Activated CD4-positive, CD25-positive, alpha-beta regulatory T cell treated with anti-CD3 and anti-CD28 coated beads, Interleukin-2, amount 50 U/mL, for 24 hours (primary cell): ENCODE data around the gene KRT16.
"Not testable (repeated sequence)": the region's sequence is repeated elsewhere in the genome, so short reads cannot be mapped to it uniquely, and the experiment has no call there.

Experiments
- ATAC-seq, 2 donors: fragments of 150-1000 bp; cut with Tn5 transposase; one replicate each; pipeline ENCODE4 v1.10.0; 2021; ENCODE audit warnings: mild to moderate bottlenecking in 1 of 2, moderate library complexity in 1 of 2

Gene KRT16

GRCh38 chr17:41582061-41582968 is 30.3 kb downstream of the KRT16 start:
- ATAC-seq: not testable (repeated sequence)

DNA sequence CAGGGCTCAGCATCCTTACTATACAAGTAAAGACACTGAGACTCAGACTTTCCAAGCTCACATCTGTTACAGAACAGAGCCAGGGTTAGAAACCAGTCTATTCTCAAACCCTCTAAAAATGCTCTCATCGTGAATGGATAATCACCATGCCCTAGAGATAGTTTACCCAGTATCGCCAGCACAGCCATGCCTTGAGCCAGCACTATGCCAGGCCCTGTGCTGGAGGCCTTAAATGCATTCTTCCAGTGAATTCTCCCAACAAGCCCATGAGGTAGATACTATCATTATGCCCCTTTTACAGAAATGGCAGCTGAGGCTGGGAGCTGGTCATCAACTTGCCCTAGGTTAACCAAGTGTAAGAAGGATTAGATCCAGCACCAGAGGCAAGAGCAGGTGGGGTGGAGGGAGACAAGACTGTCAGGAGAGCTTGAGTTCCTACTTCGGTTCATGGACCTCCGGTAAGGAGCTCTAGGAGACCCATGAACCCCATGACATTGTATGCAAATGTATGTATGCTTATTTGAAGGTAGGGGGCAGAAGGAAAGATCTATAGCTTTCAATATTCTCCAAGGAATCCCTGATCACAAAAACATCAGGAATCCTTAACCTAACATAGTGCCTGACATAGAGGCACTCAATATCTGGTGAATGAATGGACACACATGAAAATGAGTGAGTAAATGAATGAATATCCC is 31.1 kb downstream of the KRT16 start:
- no peak for ATAC-seq

DNA sequence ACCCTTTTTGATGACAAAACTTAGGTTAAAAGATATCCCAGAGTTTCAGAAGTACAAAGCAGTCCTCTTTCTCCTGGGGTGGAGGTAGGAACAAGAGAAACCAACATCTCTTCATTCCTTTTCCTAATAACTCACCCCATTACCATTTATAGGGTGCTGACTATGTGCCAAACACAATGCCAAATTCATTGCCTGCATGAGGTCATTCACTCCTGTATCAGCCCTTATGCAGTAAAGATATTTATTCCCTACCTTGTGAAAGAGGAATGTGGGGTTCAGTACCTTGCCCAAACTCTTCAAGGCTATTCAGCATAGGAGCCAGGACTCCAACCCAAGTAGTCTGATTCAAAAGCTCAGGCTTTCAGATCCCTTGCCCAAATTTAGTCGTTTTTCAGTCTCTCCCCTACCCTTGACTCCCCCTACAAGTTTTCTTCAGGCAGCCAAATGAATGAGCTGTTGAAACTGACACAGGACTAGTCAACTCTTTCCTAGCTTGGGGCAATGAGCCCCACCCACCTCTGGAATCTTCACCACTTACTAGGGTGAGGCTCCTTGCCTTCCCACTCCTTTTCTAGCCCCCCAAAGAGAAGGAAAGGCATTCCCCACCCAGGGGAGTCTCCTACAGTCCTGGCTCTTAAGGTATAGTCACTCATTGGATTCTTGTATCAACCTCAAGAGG is 31.7 kb downstream of the KRT16 start:
- ATAC-seq: no peak

GRCh38 chr17:41580244-41580575 is 32.4 kb downstream of the KRT16 start:
- ATAC-seq: no peak

- ATAC-seq: peak; percentile 56 to 74
Measured at GRCh38 chr17:41579484-41580243, 32.9 kb downstream of the KRT16 start.

- no peak for ATAC-seq
Measured at GRCh38 chr17:41578971-41579370, 33.6 kb downstream of the KRT16 start.

DNA sequence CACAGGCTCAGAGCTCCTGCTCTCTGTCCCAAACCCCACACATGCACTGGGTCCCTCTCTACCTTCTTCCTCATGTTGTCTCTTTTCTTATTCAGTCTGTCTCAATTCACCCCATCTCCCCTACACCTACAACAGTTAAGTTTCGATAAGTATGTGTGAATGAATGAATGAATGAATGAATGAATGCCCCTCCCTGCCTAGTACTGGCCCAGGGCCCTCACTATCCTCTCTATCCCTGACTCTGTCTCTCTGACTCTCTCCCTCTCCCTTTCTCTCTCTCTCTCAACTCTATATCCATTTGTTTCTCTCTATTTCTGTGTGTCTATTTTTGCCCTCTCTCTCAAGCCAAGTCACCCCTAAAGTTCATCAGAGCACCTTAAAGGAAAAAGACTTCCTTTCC is 34.0 kb downstream of the KRT16 start:
- no peak for ATAC-seq

- ATAC-seq: not testable (repeated sequence)
Measured at GRCh38 chr17:41576740-41577139, 35.8 kb downstream of the KRT16 start.

- no peak for ATAC-seq
Measured at GRCh38 chr17:41575336-41575735, 37.2 kb downstream of the KRT16 start.

DNA sequence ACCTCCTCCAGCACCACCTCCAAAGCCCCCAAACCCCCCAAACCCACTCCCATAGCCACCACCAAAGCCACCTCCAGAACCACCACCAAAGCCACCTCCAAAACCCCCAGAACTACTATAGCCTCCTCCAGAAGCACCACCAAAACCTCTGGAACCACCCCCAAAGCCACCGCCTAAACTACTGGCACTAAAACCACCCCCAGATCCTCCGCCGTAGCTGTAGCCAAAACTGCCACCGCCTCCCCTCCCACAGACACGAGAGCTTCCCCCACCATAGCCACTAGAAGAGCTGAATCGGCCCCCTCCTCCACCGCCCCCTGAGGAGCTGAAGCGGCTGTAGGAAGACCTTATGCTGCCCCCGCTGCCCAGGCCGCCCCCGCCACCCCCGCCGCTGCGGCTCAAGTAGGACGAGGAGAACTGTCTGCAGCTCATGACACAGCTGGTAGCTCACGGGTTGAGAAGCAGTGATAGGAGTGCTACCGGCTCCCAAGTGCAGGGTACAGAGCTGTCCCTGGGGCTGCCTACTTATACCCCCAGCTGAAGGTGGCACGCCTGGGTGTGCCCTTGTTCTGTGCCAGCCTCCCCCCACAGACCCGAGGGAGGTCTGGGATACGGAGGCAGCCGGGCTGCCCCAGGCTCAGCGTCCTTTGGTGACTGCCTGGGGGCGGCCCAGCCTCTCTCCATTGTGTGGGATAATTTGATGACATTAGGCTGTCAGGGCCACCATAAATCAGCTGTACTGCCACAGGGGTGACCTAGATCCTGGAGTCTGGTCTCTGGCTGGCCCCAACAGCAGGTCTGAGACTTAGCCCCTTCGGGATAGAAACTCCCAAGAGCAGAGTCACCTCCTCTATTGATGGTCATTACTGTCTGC is 40.8 kb downstream of the KRT16 start, which contains the start of gene KRT9:
KRT9 (minus strand) TSS at position 499 of the 874 bp plus-strand sequence; CDS start at position 432, 67 bp downstream.
- ATAC-seq: no peak

DNA sequence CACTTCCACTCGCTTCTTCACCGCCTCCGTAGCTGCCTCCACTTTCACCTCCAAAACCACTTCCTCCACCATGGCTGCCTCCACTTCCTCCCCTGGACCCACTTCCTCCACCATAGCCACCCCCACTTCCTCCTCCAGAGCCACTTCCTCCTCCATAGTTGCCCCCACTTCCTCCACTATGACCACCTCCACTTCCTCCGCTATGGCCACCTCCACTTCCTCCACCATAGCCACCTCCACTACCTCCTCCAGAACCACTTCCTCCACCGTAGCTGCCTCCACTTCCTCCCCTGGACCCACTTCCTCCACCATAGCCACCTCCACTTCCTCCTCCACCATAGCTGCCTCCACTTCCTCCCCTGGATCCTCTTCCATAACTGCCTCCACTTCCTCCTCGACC is 45.2 kb downstream of the KRT16 start:
- ATAC-seq: no peak

GRCh38 chr17:41565338-41565737 is 47.2 kb downstream of the KRT16 start:
- no peak for ATAC-seq

- ATAC-seq: no peak
Measured at GRCh38 chr17:41563607-41564170, 48.9 kb downstream of the KRT16 start.

DNA sequence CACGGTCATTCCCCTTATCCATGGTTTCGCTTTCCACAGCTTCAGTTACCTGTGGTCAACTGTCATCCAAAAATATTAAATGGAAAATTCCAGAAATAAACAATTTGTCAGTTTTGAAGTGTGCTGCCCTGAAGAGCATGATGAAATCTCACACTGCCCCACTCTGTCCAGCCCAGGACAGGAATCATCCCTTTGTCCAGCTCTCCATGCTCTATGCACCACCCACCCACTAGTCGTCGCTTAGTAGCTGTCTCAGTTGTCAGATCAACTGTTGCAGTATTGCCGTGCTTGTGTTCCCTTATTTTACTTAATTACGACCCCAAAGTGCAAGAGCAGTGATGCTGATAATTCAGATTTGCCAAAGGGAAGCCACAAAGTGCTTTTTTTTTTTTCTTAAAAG is 51.0 kb downstream of the KRT16 start:
- ATAC-seq: no peak
